H1 (cell line): ENCODE measurements around the gene GPR160. TPM values are rescaled to one million over a fixed set of nuclear protein-coding genes. Genes with fewer than 3 reads are reported as not detected.

Source experiments
- CTCF ChIA-PET: fragments of 300-600 bp; sonication (Branson Sonifier 250); formaldehyde crosslinking; loops from one replicate; lab custom pipeline; 2021; ENCODE audit not compliant: partially characterized antibody; lab: Charles Lee
- POLR2A ChIA-PET: fragments of 300-600 bp; sonication (Branson Sonifier 250); formaldehyde crosslinking; loops from one replicate; lab custom pipeline; 2021; ENCODE audit warnings: inconsistent platforms; ENCODE audit not compliant: partially characterized antibody; lab: Charles Lee
- DNase-seq, 2 experiments: peaks; one replicate each; pipeline versions ENCODE4 v3.0.0 to v3.0.0-alpha.2; 2010 to 2022; ENCODE audit warnings: low spot score in 2 of 2, low read depth in 1 of 2, mixed read lengths in 1 of 2
- FAIRE-seq: peaks from 2 replicates; lab custom pipeline; 2011; peaks lifted over from hg19 to GRCh38; lab: Jason Lieb, UNC
- H2AFZ ChIP-seq: 2 replicates; pipeline ENCODE4 v1.8.1; 2012; ENCODE audit warnings: low read length, inconsistent platforms
- H2AK5ac ChIP-seq: 2 replicates; pipeline ENCODE4 v1.6.1; 2013; ENCODE audit warnings: low read depth, low read length
- H2BK120ac ChIP-seq: replicated peaks from 2 replicates; pipeline ENCODE3; 2013; ENCODE audit warnings: low read depth, low read length, inconsistent platforms
- H2BK12ac ChIP-seq: 2 replicates; pipeline ENCODE4 v1.6.1; 2013; ENCODE audit warnings: low read depth, low read length
- H2BK15ac ChIP-seq: 2 replicates; pipeline ENCODE4 v1.6.1; 2013; ENCODE audit warnings: low read length
- H2BK20ac ChIP-seq: 2 replicates; pipeline ENCODE4 v1.6.1; 2013; ENCODE audit warnings: low read length
- H2BK5ac ChIP-seq: 2 replicates; pipeline ENCODE4 v1.6.1; 2013; ENCODE audit warnings: low read depth, low read length
- H3K14ac ChIP-seq: 2 replicates; pipeline ENCODE4 v1.6.1; 2013; ENCODE audit warnings: inconsistent platforms; ENCODE audit not compliant: insufficient read length
- H3K18ac ChIP-seq: 2 replicates; pipeline ENCODE4 v1.6.1; 2013; ENCODE audit warnings: low read length; ENCODE audit errors: extremely low read depth
- H3K23ac ChIP-seq: 2 replicates; pipeline ENCODE4 v1.6.1; 2013; ENCODE audit warnings: inconsistent platforms; ENCODE audit not compliant: insufficient read length
- H3K23me2 ChIP-seq: 2 replicates; pipeline ENCODE4 v1.6.1; 2013; ENCODE audit warnings: low read depth, low read length
- H3K27ac ChIP-seq: 2 replicates; pipeline ENCODE4 v1.6.1; 2011; ENCODE audit warnings: low read depth, low read length, inconsistent platforms
- H3K27me3 ChIP-seq, 4 experiments: replicated peaks in 1 of 4; 1 replicate in 1 of 4; 2 replicates in 3 of 4; pipeline versions ENCODE4 v1.6.1 to v1.8.1; 2011 to 2013; ENCODE audit warnings: low read length in 3 of 4, mild to moderate bottlenecking in 3 of 4, inconsistent platforms in 2 of 4, mixed read lengths in 2 of 4, moderate library complexity in 1 of 4; ENCODE audit not compliant: control insufficient read depth in 3 of 4, insufficient read depth in 3 of 4; ENCODE audit errors: extremely low read depth in 1 of 4
- H3K36me3 ChIP-seq, 4 experiments: 2 replicates each; pipeline versions ENCODE4 v1.6.1 to v1.8.1; 2011 to 2013; ENCODE audit warnings: mild to moderate bottlenecking in 4 of 4, low read length in 3 of 4, moderate library complexity in 2 of 4, control low read depth in 1 of 4, inconsistent platforms in 1 of 4; ENCODE audit not compliant: insufficient read depth in 4 of 4, control insufficient read depth in 2 of 4
- H3K4ac ChIP-seq: replicated peaks from 2 replicates; pipeline ENCODE3; 2013; ENCODE audit warnings: low read length, low read depth, mixed read lengths, inconsistent platforms; ENCODE audit not compliant: insufficient read length
- H3K4me1 ChIP-seq, 4 experiments: replicated peaks in 1 of 4; 1 replicate in 1 of 4; 2 replicates in 3 of 4; pipeline versions ENCODE4 v1.6.1 to v1.8.1; 2011 to 2013; ENCODE audit warnings: low read length in 3 of 4, inconsistent platforms in 2 of 4, mixed read lengths in 1 of 4; ENCODE audit not compliant: insufficient read depth in 4 of 4, control insufficient read depth in 3 of 4
- H3K4me2 ChIP-seq, 2 experiments: 2 replicates each; pipeline versions ENCODE4 v1.6.1 to v1.8.1; 2011 to 2013; ENCODE audit warnings: low read depth in 2 of 2, low read length in 2 of 2, control low read depth in 1 of 2, inconsistent platforms in 1 of 2, mild to moderate bottlenecking in 1 of 2; ENCODE audit not compliant: insufficient read depth in 1 of 2
- H3K4me3 ChIP-seq, 4 experiments: fragments of 200-600, 300-600 bp in 1 of 4; sonication (generic), shearing (Covaris generic), sonication (Bioruptor Twin) in 1 of 4; 2 replicates each; pipeline versions ENCODE4 v1.5.1 to v1.8.1; 2011 to 2016; ENCODE audit warnings: low read length in 4 of 4, low read depth in 3 of 4, control low read depth in 2 of 4, inconsistent platforms in 2 of 4, mild to moderate bottlenecking in 2 of 4, mixed read lengths in 1 of 4, moderate library complexity in 1 of 4; ENCODE audit not compliant: insufficient read depth in 2 of 4; ENCODE audit errors: extremely low read depth in 1 of 4
- H3K56ac ChIP-seq: replicated peaks from 2 replicates; pipeline ENCODE3; 2013; ENCODE audit warnings: low read depth, mild to moderate bottlenecking, mixed read lengths, low read length, inconsistent platforms; ENCODE audit not compliant: insufficient read length
- H3K79me1 ChIP-seq: 2 replicates; pipeline ENCODE4 v1.6.1; 2013; ENCODE audit warnings: low read depth, low read length, control low read depth
- H3K79me2 ChIP-seq, 2 experiments: 2 replicates each; pipeline versions ENCODE4 v1.6.1 to v1.8.1; 2012 to 2013; ENCODE audit warnings: low read length in 2 of 2, mild to moderate bottlenecking in 2 of 2, inconsistent platforms in 1 of 2; ENCODE audit not compliant: insufficient read depth in 2 of 2, control insufficient read depth in 1 of 2
- H3K9ac ChIP-seq, 4 experiments: replicated peaks in 1 of 4; 1 replicate in 1 of 4; 2 replicates in 3 of 4; pipeline versions ENCODE4 v1.6.1 to v1.8.1; 2011 to 2013; ENCODE audit warnings: low read depth in 3 of 4, low read length in 3 of 4, control low read depth in 2 of 4, mild to moderate bottlenecking in 2 of 4, moderate library complexity in 2 of 4, inconsistent platforms in 1 of 4; ENCODE audit errors: extremely low read depth in 1 of 4
- H3K9me3 ChIP-seq, 2 experiments: 2 replicates each; pipeline versions ENCODE4 v1.6.1 to v1.8.1; 2012 to 2013; ENCODE audit warnings: mild to moderate bottlenecking in 2 of 2, moderate library complexity in 2 of 2, control low read depth in 1 of 2, inconsistent platforms in 1 of 2, low read depth in 1 of 2, low read length in 1 of 2, mixed read lengths in 1 of 2; ENCODE audit not compliant: insufficient read depth in 2 of 2
- H4K20me1 ChIP-seq, 2 experiments: replicated peaks in 1 of 2; 2 replicates each; pipeline versions ENCODE3 to v1.8.1; 2011 to 2013; ENCODE audit warnings: inconsistent platforms in 2 of 2, low read length in 2 of 2, mild to moderate bottlenecking in 1 of 2; ENCODE audit not compliant: insufficient read depth in 2 of 2, control insufficient read depth in 1 of 2
- H4K5ac ChIP-seq: 2 replicates; pipeline ENCODE4 v1.6.1; 2013; ENCODE audit warnings: low read length, low read depth, mixed read lengths, inconsistent platforms; ENCODE audit not compliant: insufficient read length
- H4K8ac ChIP-seq: 2 replicates; pipeline ENCODE4 v1.8.0; 2013; ENCODE audit warnings: mild to moderate bottlenecking, moderate library complexity, low read length, inconsistent platforms; ENCODE audit not compliant: insufficient read depth; ENCODE audit errors: extremely low read depth
- H4K91ac ChIP-seq: replicated peaks from 2 replicates; pipeline ENCODE3; 2013; ENCODE audit warnings: low read length, mixed read lengths, inconsistent platforms; ENCODE audit not compliant: insufficient read length
- MAFK ChIP-seq: IDR thresholded peaks from 2 replicates; pipeline ENCODE4 v1.6.1; 2012; ENCODE audit warnings: low read depth, mild to moderate bottlenecking, improper control_type of control experiment, low read length
- WGBS, 2 experiments: shearing (Covaris generic) in 1 of 2; methylation state at CpG; one replicate each; pipeline versions ENCODE4 v1.1.6 to v1.1.7; 2013 to 2015; ENCODE audit warnings: low lambda C conversion rate in 2 of 2, mixed read lengths in 2 of 2, inconsistent platforms in 1 of 2, low coverage in 1 of 2, missing lambda C conversion rate in 1 of 2; ENCODE audit not compliant: insufficient replicate concordance in 2 of 2, insufficient coverage in 1 of 2, insufficient read length in 1 of 2; ENCODE audit errors: extremely low coverage in 1 of 2, missing lambda C conversion rate in 1 of 2; 5-methylcytosine and 5-hydroxymethylcytosine counted together
- polyA plus RNA-seq, 7 experiments: library from polyadenylated mRNA; depleted of rRNA in 3 of 7; stranded (reverse) in 5 of 7; unstranded in 2 of 7; fragments of >200 nt in 5 of 7; fragments of 200-250 nt in 2 of 7; gene quantifications; 1 replicate in 5 of 7; 2 replicates in 1 of 7; 4 replicates in 1 of 7; pipeline versions ENCODE4 v1.2.1 to v1.2.3, GENCODE V29; 2011 to 2013; ENCODE audit warnings: missing spikeins in 2 of 7, mixed read lengths in 2 of 7
- total RNA-seq: library from RNA; stranded (reverse); fragmentation: NEBNext Ultra II Directional; extraction: Animal tissue kit (Norgen Biotek cat#: 25700); gene quantifications from 2 replicates; pipeline ENCODE4 v1.2.1, GENCODE V29; 2021

The GPR160 gene
- total and polyA plus RNA-seq, 2 of the 8 experiments (the other 6 are each of a cell fraction or from before 2014, with no cell fraction given), result 14.3 to 16.6 TPM

DNA sequence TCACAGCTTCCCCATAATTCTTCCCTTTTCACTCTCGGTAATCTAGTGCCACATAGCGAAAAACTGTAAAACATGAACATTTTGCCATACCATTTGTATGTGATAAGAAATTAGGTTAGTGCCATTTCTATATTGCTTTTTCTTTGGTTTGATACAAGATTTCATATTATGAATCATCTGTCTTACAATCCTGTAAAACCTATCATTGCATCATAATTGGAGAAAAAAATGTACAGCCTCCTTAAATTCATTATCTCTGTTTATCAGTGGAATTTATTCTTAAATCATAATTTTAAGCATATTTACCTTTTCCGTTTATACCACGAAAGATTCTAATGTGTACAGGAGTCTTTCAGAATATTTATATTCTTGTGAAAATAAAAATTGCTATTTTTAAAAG, 47.4 kb upstream of the GPR160 start:
- H2AK5ac ChIP-seq, result no peak overlapping the region
- no peaks in the 10 kb centered on the region for H3K9me3 ChIP-seq
- WGBS, 2 experiments, result 98% methylated on average over 4 of the region's 4 CpGs; no CpG with 5 or more reads in 1 of the 2 experiments
- no peak overlapping the region for H3K9ac ChIP-seq
- no peak overlapping the region for H3K4me3 ChIP-seq
- no peak overlapping the region for H2BK120ac ChIP-seq
- H3K23ac ChIP-seq, result no peak overlapping the region
- H3K4ac ChIP-seq, result no peak overlapping the region
- H2BK15ac ChIP-seq, result no peak overlapping the region
- H4K5ac ChIP-seq, result no peak overlapping the region
- H4K8ac ChIP-seq, result no peak overlapping the region
- no peaks in the 10 kb centered on the region for H3K4me1 ChIP-seq
- no peak overlapping the region for H3K14ac ChIP-seq
- no peak overlapping the region for H2BK5ac ChIP-seq
- no peak overlapping the region for H3K56ac ChIP-seq
- H3K23me2 ChIP-seq, result no peaks in the 10 kb centered on the region
- no peak for TF ChIP-seq MAFK
- H3K79me1 ChIP-seq, result no peaks in the 10 kb centered on the region
- no peak overlapping the region for H2BK12ac ChIP-seq
- ChIA-PET POLR2A (interaction anchor here (1.3 kb wide), 1 partner anchor 12 kb away, joined by 3 read pairs; no protein-coding TSS in a partner anchor), CTCF (interaction anchor here (0.6 to 1.2 kb wide), 3 partner anchors 14 to 128 kb away, joined by 3 to 6 read pairs (median 3); no protein-coding TSS in a partner anchor)
- FAIRE-seq, result no peak
- no peak overlapping the region for H4K91ac ChIP-seq
- no peaks in the 10 kb centered on the region for H3K27me3 ChIP-seq
- no peak overlapping the region for H3K27ac ChIP-seq
- no peak for DNase-seq
- H2AFZ ChIP-seq, result no peak overlapping the region
- H4K20me1 ChIP-seq, result peaks cover 0 to 1% of the 10 kb centered on the region in 2 experiments
- no peaks in the 10 kb centered on the region for H3K79me2 ChIP-seq
- no peak overlapping the region for H3K4me2 ChIP-seq
- no peak overlapping the region for H3K18ac ChIP-seq
- no peak overlapping the region for H2BK20ac ChIP-seq
- H3K36me3 ChIP-seq, result peaks cover 8 to 79% (median 28%) of the 10 kb centered on the region in 4 experiments
